Pons (tissue), 1 donor: ENCODE measurements around the gene CORO1C.
"Not testable (repeated sequence)": the region's sequence is repeated elsewhere in the genome, so short reads cannot be mapped to it uniquely, and the experiment has no call there.

Experiments
- DNase-seq: peaks from one replicate; pipeline ENCODE4 v3.0.0-alpha.2; 2016; ENCODE audit warnings: low spot score

The CORO1C gene

DNA sequence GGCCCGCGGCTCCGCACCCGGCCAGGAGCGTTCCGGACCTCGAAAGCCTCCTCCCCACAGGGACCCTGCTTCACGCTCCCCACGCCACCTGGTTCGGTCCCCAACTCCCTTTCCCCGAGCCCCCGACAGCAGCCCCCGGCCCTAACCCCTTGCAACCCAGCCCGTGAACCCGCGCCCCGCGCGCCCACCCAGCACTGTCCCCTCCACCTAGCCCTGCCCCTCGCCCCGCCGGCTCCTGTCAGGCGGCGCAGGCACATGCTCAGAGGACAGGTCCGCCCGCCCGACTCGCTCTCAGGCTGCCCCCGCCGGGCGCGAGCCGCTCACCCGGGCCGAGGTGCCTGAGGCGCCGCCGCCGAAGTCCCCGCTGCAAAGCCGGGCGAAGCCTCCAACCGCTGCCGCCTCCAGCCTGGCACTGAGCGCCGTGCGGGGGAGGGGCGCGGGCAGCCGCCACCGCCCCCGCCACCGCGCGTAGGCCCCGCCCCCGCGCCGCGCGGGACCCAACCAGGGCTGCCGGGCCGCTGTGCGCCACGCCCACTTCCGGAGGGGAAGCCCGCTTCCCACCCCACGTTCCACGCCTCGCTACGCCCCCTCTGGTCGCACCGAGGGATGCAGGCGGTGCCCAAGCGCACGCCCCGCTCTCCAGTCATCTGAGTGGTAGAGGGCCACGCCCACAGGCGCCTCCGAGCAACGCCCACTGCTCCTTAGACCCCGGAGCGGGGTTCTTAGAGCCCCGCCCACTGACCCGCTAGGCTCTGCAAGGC lies at the start of gene CORO1C:
TSS of gene CORO1C (minus strand) at position 414 of the 761 bp plus-strand sequence. CDS start 30,200 bp downstream, outside the sequence.
- peak; percentile 94 for DNase-seq

DNA sequence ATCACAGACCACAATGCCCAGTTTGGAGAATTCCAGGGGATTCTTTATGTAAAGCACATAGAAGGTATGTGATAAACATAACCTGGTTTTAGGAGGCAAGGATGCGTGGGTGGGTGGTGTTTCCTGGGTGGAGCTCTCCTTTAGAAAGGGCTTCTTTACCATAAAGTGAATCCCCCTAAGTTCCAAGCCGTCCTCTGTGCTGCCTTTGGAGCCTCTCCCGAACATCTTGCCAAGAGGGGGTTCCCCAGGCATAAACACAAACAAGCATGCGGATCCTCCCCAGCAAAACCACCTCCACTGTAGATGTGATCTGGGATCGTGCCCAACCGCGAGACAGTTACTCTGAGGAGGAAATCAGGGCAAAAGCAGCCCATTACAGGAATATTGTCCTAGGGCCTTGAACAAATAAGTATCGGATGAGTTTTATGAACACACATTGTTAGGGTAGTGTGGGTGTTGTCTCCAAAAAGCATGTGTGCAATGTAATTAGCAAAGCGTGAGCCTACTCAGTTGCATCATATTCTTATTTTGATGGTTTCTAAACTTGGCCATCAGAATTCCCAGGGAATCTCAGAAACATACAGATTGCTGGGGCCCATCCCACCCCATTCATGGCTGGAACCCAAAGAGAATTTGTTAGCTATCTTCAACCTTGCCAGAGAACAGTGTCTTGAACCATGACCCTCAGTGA lies 48.8 kb upstream of the CORO1C start:
- no peak for DNase-seq

DNA sequence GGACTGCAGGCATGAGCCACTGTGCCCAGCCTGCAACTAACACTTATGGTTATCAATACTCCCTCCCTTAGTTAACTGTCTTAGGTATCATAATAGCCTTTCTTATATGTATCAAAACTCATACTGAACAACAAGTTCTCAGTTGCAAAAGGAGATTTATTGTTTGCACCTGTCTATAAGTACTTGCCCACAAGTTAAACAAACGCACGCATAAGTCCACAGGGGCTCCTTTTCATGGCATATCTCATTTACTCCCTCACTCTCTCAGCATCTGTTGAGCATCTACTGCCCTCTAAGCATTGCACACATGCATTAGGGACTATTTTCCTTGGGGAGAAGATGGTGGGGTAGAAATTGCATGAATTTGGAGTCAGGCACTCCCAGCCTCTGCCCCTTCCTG lies 46.7 kb upstream of the CORO1C start:
- DNase-seq, result no peak

DNA sequence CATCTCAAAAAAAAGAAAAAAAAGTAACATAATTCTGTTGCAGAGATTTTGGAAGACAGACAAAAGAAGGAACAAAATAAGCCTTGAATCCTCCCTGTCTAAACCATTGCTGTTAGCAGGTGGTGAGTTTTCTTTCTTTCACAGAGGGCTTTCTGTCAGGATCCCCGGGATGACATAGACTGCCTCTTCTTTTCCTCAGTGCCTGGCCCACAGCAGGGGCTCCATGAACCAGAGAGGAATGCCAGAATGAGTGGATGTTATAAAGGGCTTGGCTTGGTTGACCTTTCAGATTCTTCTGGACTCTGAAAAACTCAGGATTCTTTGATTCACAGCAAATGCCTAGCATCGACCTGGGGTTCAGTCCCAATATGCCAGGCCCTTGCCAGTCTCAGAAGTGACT lies 45.8 kb upstream of the CORO1C start:
- DNase-seq, result no peak

DNA sequence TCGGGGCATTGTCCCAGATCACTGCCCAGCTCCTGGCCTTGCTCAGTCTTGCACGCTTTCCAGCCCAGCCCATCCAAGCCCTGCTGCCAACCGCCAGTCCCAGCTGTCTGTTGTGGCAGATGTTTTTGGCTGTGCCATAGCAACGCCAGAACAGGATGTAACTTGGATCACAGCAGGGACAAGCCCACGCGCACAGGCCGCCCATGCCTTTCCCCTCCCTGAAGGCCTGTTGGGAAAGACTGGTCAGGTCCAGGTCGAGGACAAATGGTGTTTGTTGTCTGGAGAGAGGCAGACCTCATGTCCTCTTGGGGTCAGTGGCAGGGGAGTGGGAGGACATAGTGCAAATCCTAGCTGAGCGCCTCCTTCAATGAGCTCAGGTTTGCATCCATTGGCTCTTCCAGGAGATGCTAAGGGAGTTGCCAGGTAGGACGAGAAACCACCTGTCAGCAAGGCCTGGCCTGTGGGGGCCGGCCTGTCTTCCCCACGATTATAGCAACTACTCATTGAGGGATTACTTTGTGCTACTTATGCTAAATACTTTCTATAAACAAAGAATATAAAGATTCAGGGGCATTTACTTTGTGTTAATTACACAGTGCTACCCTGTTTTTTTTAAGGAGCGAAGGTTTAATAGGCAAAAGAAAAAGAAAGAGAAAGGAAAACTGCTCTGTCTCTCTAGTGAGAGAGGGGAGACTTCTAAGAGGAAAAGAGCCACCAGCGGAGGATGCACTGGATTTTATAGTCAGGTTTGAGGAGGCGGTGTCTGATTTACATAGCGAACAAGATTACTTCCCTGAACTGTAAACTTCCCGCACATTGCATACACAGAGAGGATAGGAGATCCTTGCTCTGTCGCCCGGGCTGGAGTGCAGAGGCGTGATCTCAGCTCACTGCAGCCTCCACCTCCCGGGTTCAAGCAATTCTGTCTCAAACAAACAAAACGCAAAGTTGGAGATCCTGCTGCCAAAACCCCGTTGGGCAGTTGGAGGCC lies 42.8 kb upstream of the CORO1C start:
- DNase-seq, result no peak

DNA sequence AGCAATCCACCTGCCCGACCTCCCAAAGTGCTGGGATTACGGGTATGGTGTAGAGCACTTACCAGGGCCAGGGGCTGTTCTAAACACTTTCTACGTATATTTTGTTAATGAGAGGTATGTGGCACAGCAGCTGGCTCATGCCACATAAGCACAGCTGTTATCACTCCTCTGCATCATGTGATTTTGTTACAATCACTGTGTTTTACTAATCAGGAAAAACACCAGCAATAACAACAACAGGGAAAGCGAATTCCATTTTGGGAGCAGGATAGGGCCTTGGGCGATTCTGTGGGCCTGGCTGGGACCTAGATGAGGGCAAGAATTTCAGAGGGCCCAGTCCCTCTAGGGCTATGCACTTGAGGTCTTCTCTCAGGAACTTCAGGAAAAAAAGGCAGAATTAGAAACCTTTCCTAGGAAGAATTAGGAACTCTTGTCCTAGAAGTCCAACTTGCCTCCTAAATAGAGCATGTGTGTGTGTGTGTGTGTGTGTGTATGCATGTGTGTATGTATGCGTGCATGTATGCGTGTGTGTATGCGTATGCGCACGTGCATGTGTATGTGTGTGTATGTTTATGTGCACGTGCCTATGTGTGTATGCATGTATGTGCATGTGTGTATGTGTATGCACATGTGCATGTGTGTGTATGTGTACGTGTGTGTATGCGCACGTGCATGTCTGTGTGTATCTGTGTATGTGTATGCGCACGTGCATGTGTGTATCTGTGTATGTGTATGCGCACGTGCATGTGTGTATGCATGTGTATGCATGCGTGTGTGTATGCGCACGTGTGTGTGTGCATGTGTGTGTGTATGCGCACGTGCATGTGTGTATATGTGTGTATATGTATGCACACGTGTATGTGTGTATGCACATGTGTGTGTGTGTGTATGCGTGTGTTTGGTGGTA lies 41.8 kb upstream of the CORO1C start:
- no peak for DNase-seq

DNA sequence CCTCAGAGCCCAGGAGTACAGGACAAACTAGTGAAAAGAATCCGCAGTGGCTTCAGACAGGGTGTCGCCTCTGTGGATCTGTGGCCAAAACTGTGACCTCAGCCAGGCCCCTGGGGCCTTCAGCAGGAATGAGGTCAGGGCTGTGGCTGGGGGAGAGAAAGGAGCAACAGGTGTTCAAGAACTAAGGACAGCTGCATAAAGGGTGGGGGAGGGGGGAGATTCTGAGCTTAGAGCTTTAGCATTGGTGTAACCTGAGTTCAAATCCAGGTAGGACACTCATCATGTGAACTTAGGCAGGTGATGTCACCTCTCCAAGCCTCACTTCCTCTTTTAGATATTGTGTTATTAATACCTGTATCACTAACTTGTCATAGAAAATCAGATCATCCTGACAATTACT lies 40.9 kb upstream of the CORO1C start:
- no peak for DNase-seq

DNA sequence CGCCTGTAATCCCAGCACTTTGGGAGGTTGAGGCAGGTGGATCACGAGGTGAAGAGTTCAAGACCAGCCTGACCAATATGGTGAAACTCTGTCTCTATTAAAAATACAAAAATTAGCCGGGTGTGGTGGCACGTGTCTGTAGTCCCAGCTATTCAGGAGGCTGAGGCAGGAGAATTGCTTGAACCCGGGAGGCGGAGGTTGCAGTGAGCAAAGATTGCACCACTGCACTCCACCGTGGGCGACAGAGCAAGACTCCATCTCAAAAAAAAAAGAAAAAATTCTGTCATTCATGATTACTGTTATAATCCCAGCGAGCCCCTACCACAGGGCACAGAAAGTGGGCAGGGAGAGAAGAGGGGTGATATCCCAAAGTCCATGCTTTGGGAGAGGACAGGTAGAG lies 40.5 kb upstream of the CORO1C start:
- DNase-seq, result not testable (repeated sequence)

DNA sequence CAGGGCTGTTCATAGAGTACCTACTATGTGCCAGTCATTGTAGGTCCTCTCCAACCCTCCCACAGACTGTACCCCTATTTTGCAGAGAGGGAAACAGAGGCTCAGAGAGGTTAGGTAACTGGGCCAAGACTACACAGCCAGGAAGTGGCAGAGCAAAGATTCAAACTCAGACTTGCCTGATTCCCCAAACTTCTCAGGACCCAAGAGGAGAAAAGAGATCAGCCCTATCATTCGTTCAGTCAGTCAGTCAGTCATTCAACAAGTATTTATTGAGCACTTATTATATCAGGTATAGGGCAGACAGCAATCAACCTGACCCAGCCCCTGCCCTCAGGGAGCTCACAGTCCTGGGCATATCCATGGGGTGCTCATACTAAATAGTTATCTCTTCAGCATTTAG lies 39.6 kb upstream of the CORO1C start:
- no peak for DNase-seq

DNA sequence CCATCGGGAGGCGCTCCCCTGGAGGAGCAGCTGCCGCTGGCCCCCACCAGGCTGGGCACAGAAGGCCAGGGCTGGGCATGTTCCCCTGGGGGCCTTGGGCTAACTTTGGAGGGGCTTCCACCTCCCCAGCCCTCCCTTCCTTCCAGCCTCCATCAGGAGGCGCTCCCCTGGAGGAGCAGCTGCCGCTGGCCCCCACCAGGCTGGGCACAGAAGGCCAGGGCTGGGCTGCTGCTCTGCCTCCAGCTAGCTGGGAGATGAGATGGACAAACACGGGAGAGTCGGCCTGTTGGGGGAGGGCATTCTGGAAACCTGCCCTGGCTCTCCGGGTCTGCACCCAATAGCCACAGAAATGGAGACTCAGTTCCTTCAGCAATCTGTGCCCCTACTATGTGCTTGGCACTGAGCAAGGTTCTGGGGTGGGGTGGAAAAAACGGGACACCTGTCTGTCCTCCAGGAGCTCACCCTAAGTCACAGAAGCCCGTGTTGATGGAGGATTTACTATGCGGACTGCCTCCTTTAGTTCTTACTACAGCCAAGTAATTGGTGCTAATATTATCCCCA lies 39.0 kb upstream of the CORO1C start:
- DNase-seq, result no peak

DNA sequence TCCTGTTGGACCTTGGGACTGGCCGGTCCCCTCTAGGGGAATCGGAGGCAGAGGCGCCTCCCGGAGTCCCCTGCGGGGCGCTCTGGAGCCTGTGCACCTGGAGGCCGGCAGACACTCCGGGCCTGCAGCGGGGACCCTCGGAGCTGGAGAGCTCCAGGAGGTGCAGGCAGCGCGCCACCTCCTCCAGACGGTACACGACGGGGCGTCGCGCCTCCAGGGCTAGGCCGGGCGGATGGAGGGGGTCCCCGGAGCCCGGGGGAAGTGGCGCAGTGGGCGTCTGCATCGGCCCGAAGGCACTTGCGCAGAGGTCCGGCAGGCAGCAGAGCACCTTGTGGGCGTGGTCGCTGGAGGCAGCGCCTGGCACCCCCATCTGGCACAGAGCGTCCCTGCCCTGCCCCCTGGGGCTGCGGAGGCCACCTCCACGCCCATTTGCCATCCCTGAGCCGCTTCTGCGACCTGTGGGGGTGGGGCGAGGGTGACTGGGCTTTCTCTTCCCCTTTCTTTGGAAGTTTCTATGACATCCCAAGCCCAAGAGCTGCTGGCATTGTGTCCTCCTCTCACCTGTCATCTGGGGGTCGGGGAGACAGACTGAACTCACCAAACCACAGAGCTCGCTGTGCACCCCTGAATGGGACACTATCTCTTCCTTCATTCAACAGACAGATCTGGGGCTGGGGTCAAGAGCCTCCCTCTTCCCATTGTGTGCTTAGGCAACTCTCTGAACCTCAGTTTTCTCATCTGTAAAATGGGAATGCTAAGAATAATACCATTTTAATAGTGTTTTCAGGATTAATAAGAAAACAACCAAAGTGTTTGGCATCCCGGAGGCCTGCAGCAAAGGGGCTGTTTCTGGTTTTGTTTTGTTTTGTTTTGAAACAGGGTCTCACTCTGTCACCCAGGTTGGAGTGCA lies 37.5 kb upstream of the CORO1C start:
- DNase-seq, result no peak

DNA sequence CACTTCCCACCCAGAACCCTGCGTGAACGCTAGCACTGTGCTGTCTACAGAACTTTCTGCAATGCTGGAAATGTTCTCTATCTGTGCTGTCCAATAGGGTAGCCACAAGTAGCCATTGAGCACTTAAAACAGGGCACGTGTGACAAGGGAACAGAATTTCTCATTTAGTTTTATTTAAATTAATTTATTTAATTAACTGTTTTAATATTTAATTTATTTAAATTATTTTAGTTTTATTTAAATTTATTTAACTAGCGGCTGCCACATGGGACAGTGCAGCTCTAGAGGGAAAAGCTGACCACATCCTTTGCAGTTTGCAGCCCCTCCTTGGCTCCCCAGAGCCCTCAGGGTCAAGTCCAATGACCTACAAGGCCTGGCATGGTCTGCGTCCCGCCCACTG lies 35.0 kb upstream of the CORO1C start:
- DNase-seq, result no peak

DNA sequence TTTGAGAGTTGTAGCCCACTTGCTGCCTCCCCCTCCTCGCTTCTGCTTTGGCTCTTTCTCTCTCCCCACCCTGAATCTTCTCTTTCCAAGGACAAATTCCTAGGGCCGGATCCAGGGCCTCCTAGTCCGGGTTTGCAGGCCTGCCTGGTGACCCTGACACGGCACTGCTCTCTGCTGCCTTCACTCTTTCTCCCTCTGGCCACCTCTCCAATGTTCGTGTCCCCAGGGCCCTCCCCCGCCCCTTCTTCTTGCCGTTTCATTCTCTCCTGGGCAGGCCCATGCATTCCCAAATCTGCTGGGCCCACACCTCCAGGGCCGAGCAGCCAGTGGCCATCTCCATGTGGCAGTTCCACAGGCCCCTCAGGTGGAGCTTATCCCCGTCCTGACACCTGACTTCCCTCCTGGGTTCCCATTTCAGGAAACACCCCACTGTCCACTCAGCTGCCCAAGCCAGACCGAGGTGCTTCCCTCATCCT lies 34.0 kb upstream of the CORO1C start:
- DNase-seq, result no peak

DNA sequence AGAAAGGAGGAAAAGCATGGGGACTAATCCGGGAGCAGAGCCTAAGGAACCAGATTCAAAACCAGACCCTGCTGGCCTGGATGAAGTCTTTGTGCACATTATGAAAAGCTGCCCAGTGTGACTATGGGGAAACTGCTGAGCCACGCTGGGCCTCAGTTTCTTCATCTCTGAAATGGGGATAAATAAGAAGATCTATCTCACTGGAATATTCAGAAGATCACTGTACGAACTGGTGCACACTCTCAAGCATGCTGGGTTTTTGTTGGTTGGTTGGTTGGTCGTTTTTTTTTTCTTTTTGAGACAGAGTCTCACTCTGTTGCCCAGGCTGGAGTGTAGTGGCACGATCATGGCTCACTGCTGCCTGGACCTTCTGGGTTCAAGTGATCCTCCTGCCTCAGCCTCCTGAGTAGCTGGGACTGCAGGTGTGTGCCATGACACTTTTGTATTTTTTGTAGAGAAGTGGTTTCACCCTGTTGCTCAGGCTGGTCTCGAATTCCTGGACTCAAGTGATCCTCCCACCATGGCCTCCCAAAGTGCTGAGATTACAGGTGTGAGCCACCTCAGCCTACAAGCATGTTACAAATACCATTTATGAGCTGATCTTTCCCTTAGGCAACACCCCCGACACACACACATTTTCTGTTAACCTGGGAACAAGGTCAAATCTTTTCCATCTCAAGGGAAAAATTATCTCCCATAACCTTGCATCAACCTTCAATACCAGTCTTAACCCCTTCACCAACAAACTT lies 33.4 kb upstream of the CORO1C start:
- no peak for DNase-seq

DNA sequence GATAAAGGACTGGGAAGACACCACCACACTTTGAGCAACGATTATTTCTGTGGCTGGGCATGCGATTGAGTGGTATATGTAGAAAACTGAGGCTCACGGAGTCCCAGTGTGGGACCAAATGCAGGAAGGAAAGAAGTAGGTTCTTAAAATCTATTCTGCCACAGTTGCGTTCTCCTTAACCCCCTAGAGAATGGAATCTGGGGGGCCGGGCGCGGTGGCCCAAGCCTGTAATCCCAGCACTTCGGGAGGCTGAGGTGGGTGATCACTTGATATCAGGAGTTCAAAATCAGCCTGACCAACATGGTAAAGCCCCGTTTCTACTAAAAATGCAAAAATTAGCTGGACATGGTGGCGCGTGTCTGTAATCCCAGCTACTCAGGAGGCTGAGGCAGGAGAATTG lies 29.9 kb upstream of the CORO1C start:
- no peak for DNase-seq

DNA sequence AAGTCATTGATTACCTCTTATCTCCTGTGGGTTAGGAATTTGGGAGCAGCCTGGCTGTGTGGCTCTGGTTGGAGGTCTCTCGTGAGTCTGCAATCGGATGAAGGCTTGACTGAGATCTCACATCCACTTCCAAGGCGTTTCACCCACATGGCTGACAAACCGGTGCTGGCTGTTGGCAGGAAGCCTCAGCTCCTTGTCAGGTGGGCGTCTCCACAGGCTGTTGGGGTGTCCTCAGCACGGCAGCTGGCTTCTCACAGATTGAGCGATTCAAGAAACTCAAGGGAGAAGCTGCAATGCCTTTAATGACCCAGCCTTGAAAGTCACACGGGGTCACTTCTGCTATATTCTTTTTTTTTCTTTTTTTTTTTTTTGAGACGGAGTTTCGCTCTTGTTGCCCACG lies 28.6 kb upstream of the CORO1C start:
- DNase-seq, result no peak

DNA sequence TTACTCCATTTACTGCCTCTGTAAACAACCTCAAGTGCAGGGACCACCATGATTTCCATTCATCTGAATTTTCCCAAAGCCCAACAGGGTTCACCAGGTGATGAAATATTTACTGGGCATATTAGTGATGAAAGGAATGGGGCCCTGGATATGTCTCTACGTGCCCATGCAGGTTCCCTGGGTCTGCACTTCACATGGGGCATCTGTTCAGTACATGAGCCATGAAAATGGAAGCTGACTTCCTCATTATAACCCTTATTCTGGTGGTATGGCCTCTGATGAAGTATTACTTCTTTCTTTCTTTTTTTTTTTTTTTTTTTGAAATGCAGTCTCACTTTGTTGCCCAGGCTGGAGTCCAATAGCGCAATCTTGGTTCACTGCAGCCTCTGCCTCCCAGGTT lies 26.5 kb upstream of the CORO1C start:
- no peak for DNase-seq

DNA sequence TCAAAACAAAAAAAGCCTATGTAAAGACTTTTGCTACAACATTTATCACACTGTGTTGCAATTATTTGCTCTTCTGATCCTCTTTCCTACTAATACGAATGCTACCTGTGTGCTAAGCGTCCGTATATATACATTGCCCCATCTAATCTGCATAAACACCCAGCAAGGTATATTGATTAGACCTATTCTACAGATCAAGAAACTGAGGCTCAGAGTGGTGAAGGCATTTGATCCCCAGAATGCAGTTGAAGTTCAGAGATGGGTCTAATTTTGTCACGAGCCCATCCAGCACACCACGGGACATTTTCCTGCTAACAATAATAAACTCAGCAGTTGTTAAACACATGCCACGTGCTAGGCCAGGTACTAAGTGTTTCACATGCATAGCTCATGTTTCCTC lies 25.1 kb upstream of the CORO1C start:
- no peak for DNase-seq

DNA sequence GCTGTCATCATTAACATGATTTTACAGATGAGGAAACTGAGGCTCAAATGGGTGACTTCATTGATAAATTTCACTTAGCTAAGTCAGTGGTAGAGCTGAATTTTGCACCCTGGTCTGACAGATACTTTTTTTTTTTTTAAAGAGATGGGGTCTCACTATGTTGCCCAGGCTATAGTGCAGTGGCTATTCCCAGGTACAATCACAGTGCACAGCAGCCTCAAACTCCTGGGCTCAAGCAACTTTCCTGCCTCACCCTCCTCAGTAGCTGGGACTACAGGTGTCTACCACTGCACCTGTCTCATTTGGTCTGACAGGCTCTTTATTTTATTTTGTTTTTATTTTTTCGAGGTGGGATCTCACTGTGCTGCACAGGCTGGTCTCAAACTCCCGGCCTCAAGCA lies 24.2 kb upstream of the CORO1C start:
- DNase-seq, result no peak
